ENCODE measurements around the gene SLC38A8. TPM values are rescaled to one million over a fixed set of nuclear protein-coding genes. Genes with fewer than 3 reads are reported as not detected.

The SLC38A8 gene
- total RNA-seq, 2 donors from 2014 or later, result not detected

DNA sequence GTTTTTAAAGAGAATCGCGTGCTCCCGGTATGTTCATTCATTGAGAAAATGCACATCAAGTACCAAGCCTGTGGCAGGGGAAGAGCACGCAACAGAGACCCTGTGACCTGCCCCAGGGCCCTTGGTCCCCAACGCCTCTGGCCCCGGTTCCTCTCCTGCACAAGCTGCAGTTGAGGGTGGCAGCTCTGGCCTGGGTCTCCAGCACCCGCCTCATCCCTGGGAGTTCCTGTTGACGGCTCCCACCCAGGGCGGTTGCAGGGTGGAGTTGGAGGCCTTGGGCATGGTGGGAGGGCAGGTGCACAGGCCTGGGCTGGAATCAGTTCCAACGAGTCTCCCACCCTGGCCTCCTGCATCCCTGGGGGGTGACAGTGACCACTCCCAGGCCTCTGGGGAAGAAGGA lies 69.5 kb downstream of the SLC38A8 start:
- H3K4me1 ChIP-seq, result no peaks in the 10 kb centered on the region
- TF ChIP-seq, protein P1, sequence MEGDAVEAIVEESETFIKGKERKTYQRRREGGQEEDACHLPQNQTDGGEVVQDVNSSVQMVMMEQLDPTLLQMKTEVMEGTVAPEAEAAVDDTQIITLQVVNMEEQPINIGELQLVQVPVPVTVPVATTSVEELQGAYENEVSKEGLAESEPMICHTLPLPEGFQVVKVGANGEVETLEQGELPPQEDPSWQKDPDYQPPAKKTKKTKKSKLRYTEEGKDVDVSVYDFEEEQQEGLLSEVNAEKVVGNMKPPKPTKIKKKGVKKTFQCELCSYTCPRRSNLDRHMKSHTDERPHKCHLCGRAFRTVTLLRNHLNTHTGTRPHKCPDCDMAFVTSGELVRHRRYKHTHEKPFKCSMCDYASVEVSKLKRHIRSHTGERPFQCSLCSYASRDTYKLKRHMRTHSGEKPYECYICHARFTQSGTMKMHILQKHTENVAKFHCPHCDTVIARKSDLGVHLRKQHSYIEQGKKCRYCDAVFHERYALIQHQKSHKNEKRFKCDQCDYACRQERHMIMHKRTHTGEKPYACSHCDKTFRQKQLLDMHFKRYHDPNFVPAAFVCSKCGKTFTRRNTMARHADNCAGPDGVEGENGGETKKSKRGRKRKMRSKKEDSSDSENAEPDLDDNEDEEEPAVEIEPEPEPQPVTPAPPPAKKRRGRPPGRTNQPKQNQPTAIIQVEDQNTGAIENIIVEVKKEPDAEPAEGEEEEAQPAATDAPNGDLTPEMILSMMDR (IDR thresholded peaks at IDR 0.05), result no peak
- no peaks in the 10 kb centered on the region for H3K36me3 ChIP-seq
- no peaks in the 10 kb centered on the region for H3K27me3 ChIP-seq
- DNase-seq (ENCODE audit: low spot score), result no peak
- peaks cover 0 to 3% of the 10 kb centered on the region in 2 donors for H3K9me3 ChIP-seq
- H3K4me3 ChIP-seq, result no peak overlapping the region
- H3K27ac ChIP-seq, result no peak overlapping the region

DNA sequence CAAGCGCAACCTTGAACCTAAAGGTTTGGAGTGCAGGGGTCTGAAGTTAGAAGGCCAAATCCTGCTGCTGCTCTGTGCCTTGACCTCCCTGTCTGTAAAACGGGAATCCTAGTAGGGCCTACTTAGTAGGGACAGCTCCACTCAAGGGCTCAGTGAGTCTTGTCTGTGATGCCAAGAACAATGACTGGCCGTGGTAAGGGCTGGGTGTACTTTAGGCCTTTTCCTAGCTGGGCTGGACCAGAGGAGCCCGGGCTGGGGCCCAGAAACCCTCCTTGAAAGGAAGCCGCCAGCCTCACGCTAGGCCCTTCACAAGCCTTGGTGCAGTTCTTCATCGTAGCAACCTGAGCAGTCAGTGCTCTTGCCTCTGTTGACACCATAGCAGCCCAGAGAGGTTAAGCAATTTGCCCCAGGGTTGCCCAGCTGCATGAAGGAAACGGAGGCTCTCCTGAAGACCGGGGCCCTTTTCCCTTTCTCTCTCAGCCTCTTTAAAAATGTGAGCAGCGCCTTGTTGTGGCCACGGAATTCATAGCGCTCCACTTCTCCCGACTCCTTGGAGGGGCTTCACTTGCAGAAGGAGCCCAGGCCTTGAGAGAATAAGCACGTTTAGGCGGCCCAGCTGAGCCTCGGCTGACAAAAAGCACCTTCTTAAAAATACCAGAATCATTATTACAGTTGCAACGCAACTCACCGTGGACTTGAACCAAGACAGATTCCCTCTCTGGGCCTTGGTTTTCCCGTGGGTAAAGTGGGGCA lies 70.2 kb downstream of the SLC38A8 start:
- Histone ChIP-seq H3K27me3 (no peaks in the 10 kb centered on the region), H3K27ac (no peak overlapping the region), H3K4me3 (no peak overlapping the region), H3K36me3 (no peaks in the 10 kb centered on the region), H3K9me3 (no peaks in the 10 kb centered on the region), H3K4me1 (no peaks in the 10 kb centered on the region)
- DNase-seq (ENCODE audit: low spot score), result no peak
- TF ChIP-seq, protein P1 (IDR thresholded peaks at IDR 0.05), result no peak

DNA sequence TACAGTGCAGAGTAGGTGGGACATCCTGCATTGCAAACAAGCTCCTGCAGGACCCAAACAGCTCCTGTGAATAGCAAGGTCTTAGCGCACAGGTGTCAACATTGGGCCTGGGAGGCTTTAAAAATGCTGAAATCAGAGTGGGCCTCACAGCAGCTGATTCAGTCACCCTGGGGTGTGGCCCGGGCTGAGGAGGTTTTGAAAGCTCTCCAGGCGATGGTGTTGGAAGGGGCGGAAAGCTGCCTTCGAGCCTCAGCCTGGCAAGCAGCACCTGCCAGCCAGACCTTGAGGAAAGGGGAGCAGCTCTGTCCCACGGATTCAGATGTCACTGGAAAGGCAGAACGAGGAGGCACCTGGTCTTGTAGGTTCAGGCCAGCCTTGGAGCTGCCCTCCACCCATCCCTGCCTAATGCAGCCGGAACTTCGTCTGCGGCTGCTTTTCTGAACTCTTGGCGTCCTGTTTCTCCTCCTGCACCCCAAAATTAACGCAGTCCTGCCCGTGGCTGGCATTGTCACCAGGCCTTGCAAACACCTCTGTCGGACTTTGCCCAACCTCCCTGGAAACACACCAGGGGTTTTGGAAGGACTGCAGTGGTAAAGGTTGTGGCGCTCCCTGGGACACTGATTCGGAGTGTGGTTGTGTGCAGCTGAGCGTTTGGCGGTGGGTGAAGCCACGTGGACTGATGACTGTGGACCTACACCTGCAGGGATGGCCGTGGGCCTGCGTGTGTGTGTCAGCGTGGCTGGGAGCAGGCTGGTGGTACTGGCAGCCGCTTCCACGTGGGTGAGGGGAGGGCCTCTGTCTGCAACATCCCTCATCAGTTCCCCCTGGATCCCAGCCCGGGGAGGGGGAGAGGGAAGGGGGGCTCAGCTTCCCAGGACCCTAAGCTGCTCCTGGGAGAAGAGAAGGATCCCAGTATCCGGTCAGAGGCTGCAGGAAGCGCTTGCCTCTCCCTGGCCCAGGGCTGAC lies 71.1 kb downstream of the SLC38A8 start:
- H3K27me3 ChIP-seq, result no peaks in the 10 kb centered on the region
- H3K27ac ChIP-seq, result no peak overlapping the region
- H3K4me3 ChIP-seq, result no peak overlapping the region
- H3K4me1 ChIP-seq, result no peaks in the 10 kb centered on the region
- no peaks in the 10 kb centered on the region for H3K36me3 ChIP-seq
- TF ChIP-seq, protein P1 (IDR thresholded peaks at IDR 0.05), result no peak
- no peak for DNase-seq (ENCODE audit: low spot score)
- H3K9me3 ChIP-seq, result no peaks in the 10 kb centered on the region

DNA sequence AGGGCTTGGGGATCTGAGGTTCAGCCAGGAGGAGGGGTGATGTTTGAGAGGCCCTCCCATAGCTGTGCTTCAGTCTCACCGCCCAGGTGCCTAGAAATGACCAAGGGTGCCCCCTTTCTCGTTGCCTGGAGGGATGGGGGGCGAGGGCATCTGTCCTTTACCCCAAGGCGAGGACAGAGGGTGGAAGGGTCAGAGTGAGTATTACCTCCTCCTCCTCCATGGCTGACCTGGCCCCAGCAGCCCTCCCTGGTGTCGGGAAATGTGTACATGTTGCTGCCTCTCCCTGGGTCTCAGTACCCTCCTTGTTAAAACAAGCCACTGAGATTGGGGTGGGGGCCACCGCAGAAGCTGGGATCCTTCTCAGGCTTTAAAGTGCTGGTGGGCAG lies 72.2 kb downstream of the SLC38A8 start:
- peaks cover 5% of the 10 kb centered on the region for H3K36me3 ChIP-seq
- no peaks in the 10 kb centered on the region for H3K4me1 ChIP-seq
- H3K9me3 ChIP-seq, result no peaks in the 10 kb centered on the region
- TF ChIP-seq, protein P1 (IDR thresholded peaks at IDR 0.05), result no peak
- H3K4me3 ChIP-seq, result no peak overlapping the region
- H3K27me3 ChIP-seq, result no peaks in the 10 kb centered on the region
- H3K27ac ChIP-seq, result no peak overlapping the region
- DNase-seq (ENCODE audit: low spot score), result no peak

DNA sequence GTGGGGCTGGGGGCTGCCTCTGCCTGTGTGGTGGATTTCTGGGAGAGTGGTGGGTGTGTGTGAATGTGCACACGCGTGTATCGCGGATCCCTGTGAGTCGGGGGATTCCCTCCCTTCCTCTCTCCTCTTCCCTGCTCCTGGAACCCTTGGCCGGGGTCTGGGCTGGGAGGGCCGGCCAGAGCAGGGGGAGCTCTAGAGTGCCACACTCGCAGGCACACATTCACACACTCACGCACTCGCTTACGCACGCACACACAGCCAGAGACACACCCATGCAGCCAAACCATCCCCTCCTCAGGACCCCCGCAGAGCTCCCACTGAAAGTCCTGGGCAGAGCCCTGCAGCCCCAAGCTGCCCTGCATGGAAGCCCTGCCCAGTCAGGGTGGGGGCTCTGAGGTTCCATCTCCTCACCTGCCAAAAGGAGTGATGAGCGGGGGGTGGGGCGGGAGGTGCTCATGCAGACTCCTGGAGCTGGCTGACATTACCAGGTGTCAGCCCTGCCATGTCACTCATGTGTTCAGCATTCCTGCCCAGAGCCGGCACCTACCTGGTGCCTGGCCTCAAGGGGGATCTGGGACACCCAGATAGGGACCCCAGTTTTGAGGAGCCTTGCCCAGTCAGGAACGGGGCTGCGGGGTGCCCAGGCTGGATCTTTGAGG lies 72.7 kb downstream of the SLC38A8 start:
- Histone ChIP-seq H3K4me3 (no peak overlapping the region), H3K9me3 (no peaks in the 10 kb centered on the region), H3K4me1 (no peaks in the 10 kb centered on the region), H3K27ac (no peak overlapping the region), H3K36me3 (peaks cover 10% of the 10 kb centered on the region), H3K27me3 (no peaks in the 10 kb centered on the region)
- no peak for DNase-seq (ENCODE audit: low spot score)
- TF ChIP-seq, protein P1 (IDR thresholded peaks at IDR 0.05), result no peak

Measured in right atrium auricular region (tissue), 2 donors.